OCI-LY1 (cell line): ENCODE measurements around the gene MLXIPL.
A peak's percentile ranks its signal among the peaks of the same experiment; 100 is the strongest.
"Not testable (repeated sequence)": the region's sequence is repeated elsewhere in the genome, so short reads cannot be mapped to it uniquely, and the experiment has no call there.

Experiments
- H2AFZ ChIP-seq: fragments of 200-600 bp; sonication (generic), shearing (Covaris generic); 2 replicates; pipeline ENCODE4 v1.6.0; 2014; ENCODE audit warnings: antibody characterized with exemption, mild to moderate bottlenecking, low read length
- H3F3A ChIP-seq: fragments of 200-600 bp; sonication (generic), shearing (Covaris generic); 2 replicates; pipeline ENCODE4 v1.6.0; 2014; ENCODE audit warnings: mild to moderate bottlenecking, antibody characterized with exemption, low read length, moderate library complexity; ENCODE audit not compliant: insufficient read depth
- H3K27ac ChIP-seq: fragments of 200-600 bp; sonication (generic); 2 replicates; pipeline ENCODE4 v1.5.1; 2014; ENCODE audit warnings: low read length, mixed run types, mild to moderate bottlenecking, low read depth; ENCODE audit not compliant: poor library complexity, severe bottlenecking
- H3K27me3 ChIP-seq: fragments of 200-600 bp; sonication (generic); 2 replicates; pipeline ENCODE4 v1.6.0; 2014; ENCODE audit warnings: antibody characterized with exemption, mild to moderate bottlenecking, low read length, moderate library complexity; ENCODE audit not compliant: insufficient read depth
- H3K36me3 ChIP-seq: fragments of 200-600 bp; sonication (generic); 2 replicates; pipeline ENCODE4 v1.6.1; 2014; ENCODE audit warnings: mild to moderate bottlenecking, antibody characterized with exemption, low read length, moderate library complexity, mixed read lengths; ENCODE audit not compliant: insufficient read depth
- H3K4me1 ChIP-seq: fragments of 200-600 bp; sonication (generic); 2 replicates; pipeline ENCODE4 v1.5.1; 2014; ENCODE audit warnings: mild to moderate bottlenecking, low read length, moderate library complexity; ENCODE audit not compliant: insufficient read depth, severe bottlenecking
- H3K4me2 ChIP-seq: fragments of 200-600 bp; sonication (generic), shearing (Covaris generic); 2 replicates; pipeline ENCODE4 v1.6.1; 2014; ENCODE audit warnings: low read length
- H3K4me3 ChIP-seq: fragments of 200-600 bp; sonication (generic); 2 replicates; pipeline ENCODE4 v1.5.1; 2014; ENCODE audit warnings: low read length, low read depth, mild to moderate bottlenecking, mixed read lengths; ENCODE audit not compliant: poor library complexity, severe bottlenecking
- H3K79me2 ChIP-seq: fragments of 200-600 bp; shearing (Covaris generic); 2 replicates; pipeline ENCODE4 v1.6.1; 2016; ENCODE audit warnings: mixed run types, low read length, mixed read lengths; ENCODE audit not compliant: insufficient read depth
- H3K9ac ChIP-seq: fragments of 200-600 bp; sonication (generic), shearing (Covaris generic); 2 replicates; pipeline ENCODE4 v1.6.1; 2014; ENCODE audit warnings: mild to moderate bottlenecking, low read length, mixed read lengths
- H3K9me2 ChIP-seq: fragments of 200-600 bp; sonication (generic), shearing (Covaris generic); 2 replicates; pipeline ENCODE4 v1.6.1; 2014; ENCODE audit warnings: low read depth, mild to moderate bottlenecking, low read length, mixed read lengths
- H3K9me3 ChIP-seq: fragments of 200-600 bp; shearing (Covaris generic); 2 replicates; pipeline ENCODE4 v1.6.1; 2014; ENCODE audit warnings: low read length, mixed read lengths
- H4K20me1 ChIP-seq: fragments of 200-600 bp; sonication (generic), shearing (Covaris generic); 2 replicates; pipeline ENCODE4 v1.6.0; 2016; ENCODE audit warnings: mild to moderate bottlenecking, low read length; ENCODE audit not compliant: insufficient read depth
- CTCF ChIP-seq: fragments of 200-600 bp; sonication (generic), shearing (Covaris generic); IDR thresholded peaks from 2 replicates; pipeline ENCODE4 v1.5.1; 2017; ENCODE audit warnings: mild to moderate bottlenecking, antibody characterized with exemption, low read length, moderate library complexity, mixed read lengths
- EZH2 ChIP-seq: fragments of 200-600 bp; sonication (generic), shearing (Covaris generic); IDR thresholded peaks from 2 replicates; pipeline ENCODE4 v1.8.0; 2017; ENCODE audit warnings: borderline replicate concordance, mixed run types, mild to moderate bottlenecking, antibody characterized with exemption, low read length, moderate library complexity, mixed read lengths

Gene MLXIPL

GRCh38 chr7:73611017-73611555, 13.2 kb downstream of the MLXIPL start:
- Histone ChIP-seq H3K9ac (no peak overlapping the region), H3K27me3 (peaks cover 12% of the 10 kb centered on the region), H3K36me3 (no peaks in the 10 kb centered on the region), H3K9me2 (no peaks in the 10 kb centered on the region), H3K4me2 (no peak overlapping the region), H4K20me1 (no peaks in the 10 kb centered on the region), H2AFZ (no peak overlapping the region), H3K79me2 (no peaks in the 10 kb centered on the region), H3F3A (no peaks in the 10 kb centered on the region), H3K9me3 (no peaks in the 10 kb centered on the region), H3K4me3 (no peak overlapping the region), H3K4me1 (no peaks in the 10 kb centered on the region), H3K27ac (no peak overlapping the region)
- TF ChIP-seq EZH2 (no peak), CTCF (no peak)

GRCh38 chr7:73610105-73610504, 14.2 kb downstream of the MLXIPL start:
- Histone ChIP-seq H2AFZ (no peak overlapping the region), H3K9ac (no peak overlapping the region)

GRCh38 chr7:73607692-73607983, 16.7 kb downstream of the MLXIPL start:
- not testable (repeated sequence) for H3K27ac ChIP-seq, H3K9ac ChIP-seq, H3K9me3 ChIP-seq, H3K4me2 ChIP-seq, H3K4me3 ChIP-seq, H4K20me1 ChIP-seq, H3K36me3 ChIP-seq, H3F3A ChIP-seq, H3K4me1 ChIP-seq, H3K79me2 ChIP-seq, H3K27me3 ChIP-seq, H2AFZ ChIP-seq, H3K9me2 ChIP-seq

More at GRCh38 chr7:73610105-73610504, 14.2 kb downstream of the MLXIPL start:
- Histone ChIP-seq H3K4me3 (no peak overlapping the region), H3K36me3 (no peaks in the 10 kb centered on the region), H3K4me2 (no peak overlapping the region), H3K27ac (no peak overlapping the region), H3K79me2 (no peaks in the 10 kb centered on the region), H3K9me3 (no peaks in the 10 kb centered on the region), H3F3A (no peaks in the 10 kb centered on the region), H3K4me1 (no peaks in the 10 kb centered on the region), H4K20me1 (no peaks in the 10 kb centered on the region), H3K27me3 (peaks cover 14% of the 10 kb centered on the region), H3K9me2 (no peaks in the 10 kb centered on the region)
- TF ChIP-seq CTCF (no peak), EZH2 (no peak)

- Histone ChIP-seq H3K9me2 (no peaks in the 10 kb centered on the region), H3F3A (no peaks in the 10 kb centered on the region), H3K9me3 (no peaks in the 10 kb centered on the region), H3K27ac (no peak overlapping the region), H3K79me2 (no peaks in the 10 kb centered on the region), H3K4me2 (no peak overlapping the region), H3K27me3 (peaks cover 5% of the 10 kb centered on the region; the same call in 1 of the 2 replicates), H3K36me3 (no peaks in the 10 kb centered on the region), H4K20me1 (no peaks in the 10 kb centered on the region), H3K4me1 (no peaks in the 10 kb centered on the region), H3K4me3 (no peak overlapping the region), H2AFZ (no peak overlapping the region), H3K9ac (no peak overlapping the region)
- TF ChIP-seq CTCF = peak; percentile 99
- TF ChIP-seq EZH2 = no peak
These were observed 17.3 kb downstream of the MLXIPL start for GRCh38 chr7:73606801-73607691.
